A549 (cell line): ENCODE data around the gene MARCHF4. TPM values are rescaled to one million over a fixed set of nuclear protein-coding genes. Genes with fewer than 3 reads are reported as not detected.

ENCODE experiments used
- ATAC-seq, 2 experiments: fragments of 200-7000 bp in 1 of 2; fragments of >200 bp in 1 of 2; cut with Nextera tagmentation in 1 of 2; cut with Tn5 transposase in 1 of 2; 3 replicates each; pipeline versions ENCODE4 v1.8.0 to v1.9.1; 2018 to 2020; ENCODE audit warnings: mild to moderate bottlenecking in 1 of 2, moderate library complexity in 1 of 2
- CTCF ChIA-PET: fragments of 300-600 bp; sonication (Branson Sonifier 250); formaldehyde crosslinking; extraction: SDS; loops from one replicate; lab custom pipeline; 2021; ENCODE audit warnings: antibody characterized with exemption, inconsistent platforms; lab: Yijun Ruan, JAX
- POLR2A ChIA-PET: fragments of 350-600 bp; formaldehyde crosslinking; extraction: SDS; loops from one replicate; lab custom pipeline; 2021; ENCODE audit warnings: antibody characterized with exemption, inconsistent platforms; lab: Yijun Ruan, JAX
- DNase-seq, 2 experiments: peaks; one replicate each; pipeline versions ENCODE4 v3.0.0 to v3.0.0-alpha.2; 2011 to 2016; ENCODE audit warnings: low read depth in 1 of 2, low spot score in 1 of 2
- FAIRE-seq: peaks from 2 replicates; lab custom pipeline; 2011; peaks lifted over from hg19 to GRCh38; lab: Jason Lieb, UNC
- H3K27ac ChIP-seq, 2 experiments: fragments of >200 bp; sonication (Bioruptor Twin); formaldehyde crosslinking; 3 replicates each; pipeline ENCODE4 v1.5.1; 2016 to 2017
- H3K4me1 ChIP-seq: fragments of >200 bp; sonication (Bioruptor Twin); formaldehyde crosslinking; 3 replicates; pipeline ENCODE4 v1.6.1; 2016
- H3K4me2 ChIP-seq: fragments of >200 bp; sonication (Bioruptor Twin); formaldehyde crosslinking; 3 replicates; pipeline ENCODE4 v1.6.1; 2016
- H3K4me3 ChIP-seq: fragments of >200 bp; sonication (Bioruptor Twin); formaldehyde crosslinking; 3 replicates; pipeline ENCODE4 v1.5.1; 2016
- H3K9me3 ChIP-seq: fragments of >200 bp; sonication (Bioruptor Twin); formaldehyde crosslinking; 3 replicates; pipeline ENCODE4 v1.6.1; 2016
- EHMT2 ChIP-seq: fragments of 200-600 bp; sonication (generic); IDR thresholded peaks from 2 replicates; pipeline ENCODE4 v1.6.1; 2016; ENCODE audit warnings: antibody characterized with exemption, low read depth, mild to moderate bottlenecking, moderate library complexity
- EP300 ChIP-seq, 2 experiments: fragments of >200 bp; sonication (Bioruptor Twin); formaldehyde crosslinking; IDR thresholded peaks; 2 replicates in 1 of 2; 3 replicates in 1 of 2; pipeline ENCODE4 v1.6.1; 2016 to 2017
- FOSB ChIP-seq: fragments of 250-450 bp; sonication (Bioruptor Pico); IDR thresholded peaks from 2 replicates; pipeline ENCODE4 v1.5.0; 2020; ENCODE audit warnings: mild to moderate bottlenecking, moderate library complexity
- FOSL2 ChIP-seq, 2 experiments: fragments of 450-650 bp in 1 of 2; fragments of >200 bp in 1 of 2; sonication (Bioruptor Twin) in 1 of 2; formaldehyde crosslinking; IDR thresholded peaks; 2 replicates each; pipeline versions ENCODE4 v1.5.0 to v1.6.1; 2016 to 2020; ENCODE audit warnings: mild to moderate bottlenecking in 1 of 2, moderate library complexity in 1 of 2
- FOXS1 ChIP-seq: fragments of 250-450 bp; sonication (Bioruptor Pico); IDR thresholded peaks from 2 replicates; pipeline ENCODE4 v1.5.0; 2020; ENCODE audit warnings: mild to moderate bottlenecking, moderate library complexity
- GATA3 ChIP-seq: IDR thresholded peaks from 2 replicates; pipeline ENCODE4 v1.6.1; 2012; ENCODE audit warnings: borderline replicate concordance
- HDAC2 ChIP-seq: fragments of 200-600 bp; sonication (generic); IDR thresholded peaks from 2 replicates; pipeline ENCODE4 v1.6.1; 2016
- HEYL ChIP-seq: fragments of 250-450 bp; sonication (Bioruptor Pico); IDR thresholded peaks from 2 replicates; pipeline ENCODE4 v1.8.0; 2021; ENCODE audit warnings: mild to moderate bottlenecking, moderate library complexity
- HOXA7 ChIP-seq: fragments of 250-450 bp; sonication (Bioruptor Pico); IDR thresholded peaks from 2 replicates; pipeline ENCODE4 v1.5.0; 2020; ENCODE audit warnings: mild to moderate bottlenecking, moderate library complexity
- HOXB13 ChIP-seq: fragments of 250-450 bp; sonication (Bioruptor Pico); IDR thresholded peaks from 2 replicates; pipeline ENCODE4 v1.5.0; 2020; ENCODE audit warnings: low read depth, mild to moderate bottlenecking, moderate library complexity
- HOXB5 ChIP-seq: fragments of 250-450 bp; sonication (Bioruptor Pico); IDR thresholded peaks from 2 replicates; pipeline ENCODE4 v1.5.0; 2020; ENCODE audit warnings: mild to moderate bottlenecking, moderate library complexity
- JUN ChIP-seq, 2 experiments: fragments of >200 bp; sonication (Bioruptor Twin); formaldehyde crosslinking; IDR thresholded peaks; 2 replicates in 1 of 2; 3 replicates in 1 of 2; pipeline ENCODE4 v1.6.1; 2016 to 2017
- KDM1A ChIP-seq: fragments of 200-600 bp; sonication (generic); IDR thresholded peaks from 2 replicates; pipeline ENCODE4 v1.6.1; 2016; ENCODE audit warnings: low read depth, mild to moderate bottlenecking
- MAX ChIP-seq: IDR thresholded peaks from 2 replicates; pipeline ENCODE4 v1.6.1; 2012
- NR3C1 ChIP-seq: fragments of >200 bp; sonication (Bioruptor Twin); formaldehyde crosslinking; IDR thresholded peaks from 3 replicates; pipeline ENCODE4 v1.6.1; 2017
- POLR2A ChIP-seq: IDR thresholded peaks from 2 replicates; pipeline ENCODE4 v1.6.1; 2012; ENCODE audit warnings: mild to moderate bottlenecking, low read length
- RAD21 ChIP-seq, 2 experiments: fragments of >200 bp in 1 of 2; sonication (Bioruptor Twin) in 1 of 2; formaldehyde crosslinking in 1 of 2; IDR thresholded peaks in 1 of 2; conservative IDR thresholded peaks in 1 of 2; 2 replicates in 1 of 2; 3 replicates in 1 of 2; pipeline ENCODE4 v1.6.1; 2012 to 2018; ENCODE audit warnings: inconsistent platforms in 1 of 2
- RCOR1 ChIP-seq: fragments of 150-350 bp; IDR thresholded peaks from 2 replicates; pipeline ENCODE4 v1.6.1; 2014; ENCODE audit warnings: antibody characterized with exemption, low read length, low read depth
- REST ChIP-seq: fragments of 200-600 bp; sonication (generic); IDR thresholded peaks from 2 replicates; pipeline ENCODE4 v1.6.1; 2016; ENCODE audit warnings: antibody characterized with exemption, mild to moderate bottlenecking, moderate library complexity
- RFX5 ChIP-seq: fragments of 450-650 bp; IDR thresholded peaks from 2 replicates; pipeline ENCODE4 v1.7.1; 2014; ENCODE audit warnings: antibody characterized with exemption, mild to moderate bottlenecking, moderate library complexity
- SMC3 ChIP-seq: fragments of >200 bp; sonication (Bioruptor Twin); formaldehyde crosslinking; IDR thresholded peaks from 3 replicates; pipeline ENCODE4 v1.6.1; 2018; ENCODE audit warnings: inconsistent platforms
- SREBF2 ChIP-seq: fragments of 450-650 bp; IDR thresholded peaks from 2 replicates; pipeline ENCODE4 v1.6.1; 2014; ENCODE audit warnings: mild to moderate bottlenecking, moderate library complexity
- TFCP2L1 ChIP-seq: fragments of 250-450 bp; sonication (Bioruptor Pico); IDR thresholded peaks from 2 replicates; pipeline ENCODE4 v1.5.0; 2021; ENCODE audit warnings: mild to moderate bottlenecking
- TP53 ChIP-seq: fragments of 250-450 bp; sonication (Bioruptor Pico); IDR thresholded peaks from 2 replicates; pipeline ENCODE4 v1.5.0; 2021; ENCODE audit warnings: mild to moderate bottlenecking, moderate library complexity
- ZSCAN20 ChIP-seq: fragments of 250-450 bp; sonication (Bioruptor Pico); IDR thresholded peaks from 2 replicates; pipeline ENCODE4 v1.8.0; 2022; ENCODE audit warnings: mild to moderate bottlenecking, moderate library complexity
- WGBS: methylation state at CpG from one replicate; pipeline ENCODE4 v1.1.6; 2017; ENCODE audit errors: missing lambda C conversion rate; 5-methylcytosine and 5-hydroxymethylcytosine counted together
- polyA minus RNA-seq: library from RNA; depleted of rRNA, polyadenylated mRNA; stranded (reverse); fragments of >200 nt; gene quantifications from 2 replicates; pipeline ENCODE4 v1.2.3, GENCODE V29; 2011; rRNA and poly(A)+ RNA removed
- polyA plus RNA-seq, 4 experiments: library from polyadenylated mRNA; depleted of rRNA in 3 of 4; stranded (reverse); fragments of >200 nt; fragmentation: RNase III in 1 of 4; extraction: RNeasy Plus Mini Kit Qiagen cat#74134 plus additional on column Dnase treatment in 1 of 4; gene quantifications; 2 replicates in 3 of 4; 3 replicates in 1 of 4; pipeline ENCODE4 v1.2.3, GENCODE V29; 2011 to 2017

Gene MARCHF4
- polyA plus RNA-seq (2011; rRNA removed) (1.7 TPM in 2 replicates), polyA plus RNA-seq (2017; fragmentation: RNase III; extraction: RNeasy Plus Mini Kit Qiagen cat#74134 plus additional on column Dnase treatment) (6.3 to 10.1 TPM (median 9.1 TPM) in 3 replicates), polyA minus RNA-seq (1.9 and 2.8 TPM in 2 replicates)
- polyA plus RNA-seq (2012; cell fraction: cytosol; rRNA removed): 4.0 and 5.2 TPM in 2 replicates
- polyA plus RNA-seq (2012; cell fraction: nucleus; rRNA removed): 5.4 and 5.9 TPM in 2 replicates

- POLR2A ChIA-PET: interaction anchor here (1.7 to 2.7 kb wide), 4 partner anchors 40 to 150 kb away, joined by 6 to 14 read pairs (median 8); partner anchors contain the start of genes RPL37A and SMARCAL1
- Histone ChIP-seq H3K4me1 (peaks cover 50% of the 10 kb centered on the region), H3K4me2 (peak within 1 kb of the TSS; percentile 89)
- DNase-seq: peak; percentile 48 to 78
- CTCF ChIA-PET: interaction anchor here (0.6 to 3.2 kb wide), 8 partner anchors 13 to 262 kb away, joined by 3 to 23 read pairs (median 3); no protein-coding TSS in a partner anchor
- WGBS: under 1% methylated on average over 38 of the region's 60 CpGs
- no peak for FAIRE-seq
- TF ChIP-seq ZSCAN20 (CRISPR knock-in tag) (0 out of 2 replicates have a peak, but pooled peaks have one; percentile 29), GATA3 (peak; percentile 53; the same call in 1 of the 2 replicates), HEYL (CRISPR knock-in tag) (no peak), RFX5 (0 out of 2 replicates have a peak, but pooled peaks have one; percentile 25), SREBF2 (no peak), HOXB5 (peak; percentile 89), RCOR1 (no peak), SMC3 (peak; percentile 34; the same call in 2 of the 3 replicates), EHMT2 (peak; percentile 87), TFCP2L1 (0 out of 2 replicates have a peak, but pooled peaks have one; percentile 58), FOSB (CRISPR knock-in tag) (no peak), HDAC2 (0 out of 2 replicates have a peak, but pooled peaks have one; percentile 34), REST (peak; percentile 100), POLR2A (no peak; the same call in 1 of the 2 replicates), KDM1A (no peak), RAD21 (conservative IDR thresholded peaks at IDR 0.05 in 1 of 2, IDR thresholded peaks at IDR 0.05 in 1 of 2) (peak; percentile 13 to 33; a peak in 3 of 5 replicates), HOXB13 (CRISPR knock-in tag) (peak; percentile 87; the same call in 1 of the 2 replicates), HOXA7 (CRISPR knock-in tag) (peak; percentile 39; the same call in 1 of the 2 replicates), EP300 (IDR thresholded peaks at IDR 0.05) (no peak), FOSL2 (IDR thresholded peaks at IDR 0.05) (no peak), FOSL2 (CRISPR knock-in tag; IDR thresholded peaks at IDR 0.05) (peak; percentile 57; the same call in 1 of the 2 replicates), JUN (IDR thresholded peaks at IDR 0.05) (peak in 1 of 2 experiments; percentile 26; a peak in 1 of 5 replicates), TP53 (no peak), MAX (peak; percentile 76), FOXS1 (peak; percentile 79; the same call in 1 of the 2 replicates), NR3C1 (no peak)
- TF ChIP-seq, all 56 proteins: peak for 16
- ATAC-seq: peak; percentile 71 to 77
- H3K9me3 ChIP-seq: no peaks in the 10 kb centered on the region
- H3K4me3 ChIP-seq: peak within 1 kb of the TSS; percentile 64
- peak within 1 kb of the TSS; percentile 61 to 87 for H3K27ac ChIP-seq
Observed at GRCh38 chr2:216371721-216372702, at the start of gene MARCHF4. MARCHF4 (minus strand) TSS chr2:216372483; CDS start chr2:216370260, 2,223 bp downstream.
